ENCODE data around the gene STUM. TPM values are rescaled to one million over a fixed set of nuclear protein-coding genes. Genes with fewer than 3 reads are reported as not detected.

Gene STUM
- total RNA-seq, 1 experiment from 2014 or later: 0.11 TPM

DNA sequence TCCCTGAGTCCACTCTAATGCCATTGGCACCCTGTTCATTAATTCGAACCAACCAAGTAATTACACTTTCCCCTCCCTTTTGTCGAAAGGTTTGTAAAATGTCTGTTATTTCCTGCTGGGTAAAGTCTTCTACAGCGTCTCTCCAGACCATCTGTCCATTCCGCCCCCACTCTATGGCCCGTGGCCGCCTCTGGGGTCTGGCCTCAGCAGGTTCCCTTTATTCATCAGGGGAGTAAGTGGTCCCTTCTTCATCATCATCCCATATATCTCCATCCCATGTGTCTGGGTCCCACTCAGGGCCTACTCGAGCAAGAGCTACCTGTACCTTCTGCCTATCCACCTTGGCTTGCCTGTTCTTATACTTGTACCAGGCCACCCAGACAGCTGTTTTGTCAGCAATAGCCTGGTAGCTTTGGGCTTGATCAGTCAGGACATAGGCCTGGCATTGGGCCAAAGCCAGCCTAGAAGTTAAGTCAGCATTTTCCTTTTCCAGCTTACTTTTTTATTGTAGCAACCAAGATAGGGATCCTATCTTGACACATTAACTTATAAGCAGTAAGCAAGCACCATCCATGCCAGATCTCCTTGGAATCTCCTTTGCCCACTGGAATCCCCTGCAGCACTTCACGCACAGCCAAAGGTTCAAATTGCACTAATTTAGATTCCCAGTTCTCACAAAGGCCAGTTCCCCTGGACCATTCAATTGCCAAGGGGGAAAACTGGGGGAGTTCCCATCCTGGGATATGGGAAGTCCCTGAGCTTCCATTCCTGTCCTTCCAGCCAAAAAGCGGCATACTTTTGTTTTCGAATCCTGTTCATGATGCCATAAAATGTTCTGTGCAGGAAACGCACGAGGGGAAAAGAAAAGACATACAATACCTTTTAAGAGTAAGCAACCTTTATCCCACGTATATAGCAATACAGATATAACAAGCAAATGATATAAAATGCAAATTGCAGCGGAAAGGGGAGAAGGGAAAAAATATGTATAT, 6.6 kb upstream of the STUM start:
- H3K27ac ChIP-seq (ENCODE audit: insufficient read length, low read depth, low read length): no peak overlapping the region
- H3K9me3 ChIP-seq (ENCODE audit: control insufficient read depth, low read depth, low read length): no peaks in the 10 kb centered on the region
- H2AK5ac ChIP-seq (ENCODE audit: insufficient read length, low read length): no peak overlapping the region
- no peak overlapping the region for H2BK15ac ChIP-seq (ENCODE audit: low read depth, low read length)
- no CpG with 5 or more reads among the region's 14 CpGs for WGBS (ENCODE audit: extremely low coverage, insufficient read length, low lambda C conversion rate)
- no peaks in the 10 kb centered on the region for H3K4me1 ChIP-seq (ENCODE audit: insufficient read depth, low read length)
- no peak overlapping the region for H4K8ac ChIP-seq (replicated peaks; ENCODE audit: insufficient read length, low read depth, low read length)
- H3K79me1 ChIP-seq (ENCODE audit: insufficient read depth, low read depth, low read length, poor library complexity, severe bottlenecking): no peaks in the 10 kb centered on the region
- no peak overlapping the region for H3K14ac ChIP-seq (ENCODE audit: insufficient read depth, low read length)
- H3T11ph ChIP-seq (ENCODE audit: low read length): no peak overlapping the region
- H2BK20ac ChIP-seq (ENCODE audit: low read depth, low read length, poor library complexity, severe bottlenecking): no peak overlapping the region
- no peaks in the 10 kb centered on the region for H3K79me2 ChIP-seq (ENCODE audit: insufficient read depth, low read length)
- no peak overlapping the region for H2AFZ ChIP-seq (ENCODE audit: low read length)
- H3K18ac ChIP-seq (ENCODE audit: insufficient read length, low read depth, low read length): no peak overlapping the region
- H3K23ac ChIP-seq (ENCODE audit: insufficient read length, low read depth, low read length): no peak overlapping the region
- no peak overlapping the region for H3K4ac ChIP-seq (ENCODE audit: low read depth, low read length)
- TF ChIP-seq, protein P1, sequence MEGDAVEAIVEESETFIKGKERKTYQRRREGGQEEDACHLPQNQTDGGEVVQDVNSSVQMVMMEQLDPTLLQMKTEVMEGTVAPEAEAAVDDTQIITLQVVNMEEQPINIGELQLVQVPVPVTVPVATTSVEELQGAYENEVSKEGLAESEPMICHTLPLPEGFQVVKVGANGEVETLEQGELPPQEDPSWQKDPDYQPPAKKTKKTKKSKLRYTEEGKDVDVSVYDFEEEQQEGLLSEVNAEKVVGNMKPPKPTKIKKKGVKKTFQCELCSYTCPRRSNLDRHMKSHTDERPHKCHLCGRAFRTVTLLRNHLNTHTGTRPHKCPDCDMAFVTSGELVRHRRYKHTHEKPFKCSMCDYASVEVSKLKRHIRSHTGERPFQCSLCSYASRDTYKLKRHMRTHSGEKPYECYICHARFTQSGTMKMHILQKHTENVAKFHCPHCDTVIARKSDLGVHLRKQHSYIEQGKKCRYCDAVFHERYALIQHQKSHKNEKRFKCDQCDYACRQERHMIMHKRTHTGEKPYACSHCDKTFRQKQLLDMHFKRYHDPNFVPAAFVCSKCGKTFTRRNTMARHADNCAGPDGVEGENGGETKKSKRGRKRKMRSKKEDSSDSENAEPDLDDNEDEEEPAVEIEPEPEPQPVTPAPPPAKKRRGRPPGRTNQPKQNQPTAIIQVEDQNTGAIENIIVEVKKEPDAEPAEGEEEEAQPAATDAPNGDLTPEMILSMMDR (conservative IDR thresholded peaks at IDR 0.05): no peak
- no peaks in the 10 kb centered on the region for H3K23me2 ChIP-seq (ENCODE audit: insufficient read length, low read depth, low read length, poor library complexity, severe bottlenecking)
- H3K9ac ChIP-seq (ENCODE audit: extremely low read depth, insufficient read length, low read length): no peak overlapping the region
- no peak overlapping the region for H2BK12ac ChIP-seq (ENCODE audit: insufficient read length, low read depth, low read length)
- no peak for DNase-seq
- no peaks in the 10 kb centered on the region for H3K36me3 Mint-ChIP-seq (ENCODE audit: insufficient read depth in 1 of 3, low read depth in 3 of 3)
- no peak overlapping the region for H4K5ac ChIP-seq (ENCODE audit: insufficient read length, low read depth, low read length)
- H3K27me3 ChIP-seq (ENCODE audit: insufficient read depth, low read length): peaks cover 8% of the 10 kb centered on the region; the same call in 1 of the 2 replicates
- H3K56ac ChIP-seq (ENCODE audit: insufficient read length, low read depth, low read length): no peak overlapping the region
- peak overlapping the region in 1 of 3 experiments; percentile 25; a peak in 1 of 7 replicates for H3K27ac Mint-ChIP-seq
- H3K4me3 Mint-ChIP-seq: no peak overlapping the region
- H3K9me3 Mint-ChIP-seq: no peaks in the 10 kb centered on the region
- H4K91ac ChIP-seq (ENCODE audit: insufficient read length, low read depth, low read length): no peak overlapping the region
- peaks cover 32% of the 10 kb centered on the region for H3K27me3 Mint-ChIP-seq (ENCODE audit: low read depth)
- no peak overlapping the region for H2BK120ac ChIP-seq (ENCODE audit: low read depth, low read length, poor library complexity, severe bottlenecking)
- H3K4me2 ChIP-seq (ENCODE audit: insufficient read depth, insufficient read length, low read length): no peak overlapping the region
- peaks cover 6 to 7% of the 10 kb centered on the region in 2 experiments for H3K4me1 Mint-ChIP-seq
- H4K20me1 ChIP-seq (ENCODE audit: control insufficient read depth, insufficient read depth, insufficient read length): no peaks in the 10 kb centered on the region
- no peak overlapping the region for H2BK5ac ChIP-seq (ENCODE audit: insufficient read length, low read length)

Data from H9 (cell line).